ENCODE results near the gene ACAA2.
"Not testable (repeated sequence)": the region's sequence is repeated elsewhere in the genome, so short reads cannot be mapped to it uniquely, and the experiment has no call there.

The ACAA2 gene

GRCh38 chr18:49808553-49809191, 4.7 kb downstream of the ACAA2 start:
- DNase-seq, result not testable (repeated sequence)

GRCh38 chr18:49804096-49804495, 9.2 kb downstream of the ACAA2 start:
- DNase-seq, result no peak

DNA sequence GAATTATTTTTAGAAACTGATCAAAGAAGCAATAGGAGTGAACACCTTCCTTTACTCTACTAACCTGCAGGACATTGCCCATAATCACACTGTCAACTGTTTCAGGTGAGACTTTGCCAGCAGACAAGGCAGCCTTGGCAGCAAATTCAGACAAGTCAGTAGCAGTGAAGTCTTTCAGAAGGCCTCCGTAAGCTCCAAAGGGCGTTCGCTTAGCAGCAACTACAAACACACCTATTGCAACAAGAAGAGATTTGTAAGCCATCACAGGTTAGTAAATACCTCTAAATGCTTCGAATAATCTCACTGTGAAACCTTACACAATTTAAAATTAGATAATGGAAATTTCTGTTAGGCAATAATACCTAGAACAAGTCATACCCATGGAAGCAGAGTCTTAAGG, 10.7 kb downstream of the ACAA2 start:
- DNase-seq, result no peak

GRCh38 chr18:49800491-49800890, 12.8 kb downstream of the ACAA2 start:
- not testable (repeated sequence) for DNase-seq

DNA sequence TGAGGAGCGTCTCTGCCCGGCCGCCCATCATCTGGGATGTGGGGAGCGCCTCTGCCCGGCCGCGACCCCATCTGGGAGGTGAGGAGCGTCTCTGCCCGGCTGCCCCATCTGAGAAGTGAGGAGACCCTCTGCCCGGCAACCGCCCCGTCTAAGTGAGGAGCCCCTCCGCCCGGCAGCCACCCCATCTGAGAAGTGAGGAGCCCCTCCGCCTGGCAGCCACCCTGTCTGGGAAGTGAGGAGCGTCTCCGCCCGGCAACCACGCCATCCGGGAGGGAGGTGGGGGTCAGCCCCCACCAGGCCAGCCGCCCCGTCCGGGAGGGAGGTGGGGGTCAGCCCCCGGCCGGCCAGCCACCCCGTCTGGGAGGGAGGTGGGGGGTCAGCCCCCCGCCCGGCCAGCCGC, 13.5 kb downstream of the ACAA2 start:
- DNase-seq, result not testable (repeated sequence)

GRCh38 chr18:49798001-49798400, 15.3 kb downstream of the ACAA2 start:
- DNase-seq, result no peak

DNA sequence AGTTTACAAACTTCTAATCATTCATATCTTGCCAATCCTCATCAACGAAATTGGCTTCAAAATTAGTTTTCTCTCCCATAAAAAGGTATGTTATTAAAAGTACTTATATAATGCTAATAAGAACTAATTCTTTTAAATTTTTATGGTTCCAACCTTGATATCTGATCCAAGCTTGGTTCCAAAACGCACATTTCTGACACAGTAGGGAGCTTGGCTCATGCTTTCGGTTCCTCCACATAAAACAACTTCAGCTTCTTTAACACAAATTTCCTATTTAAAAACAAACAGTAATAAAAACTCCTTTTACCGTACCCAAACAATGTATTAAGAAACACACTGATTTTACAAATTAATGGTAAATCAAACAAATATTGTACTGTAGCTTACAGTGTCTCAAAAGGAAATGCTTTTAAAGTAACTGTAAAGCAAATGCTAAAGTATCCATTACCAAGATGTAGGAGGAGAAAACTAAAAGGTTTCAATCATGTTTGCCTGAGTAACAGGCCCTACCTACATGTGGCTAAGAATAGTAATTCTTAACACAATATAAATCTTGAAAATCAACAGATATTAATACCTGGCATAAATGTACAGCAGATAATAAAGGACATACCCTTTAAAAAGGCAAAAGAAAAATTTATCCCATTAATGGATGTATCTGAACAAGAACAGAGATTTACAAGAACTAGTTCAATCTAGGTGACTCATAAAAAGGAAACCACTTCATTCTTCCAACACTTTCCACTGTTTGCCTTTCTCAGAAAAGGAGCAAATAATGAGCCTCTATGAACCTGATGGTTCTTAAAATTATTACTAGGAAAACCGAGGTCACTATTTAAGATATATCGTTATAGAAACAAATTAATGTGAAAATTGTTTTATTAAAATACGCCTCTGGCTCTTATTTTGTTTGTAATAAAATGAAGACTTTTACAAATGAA, 17.5 kb downstream of the ACAA2 start:
- DNase-seq, result no peak

DNA sequence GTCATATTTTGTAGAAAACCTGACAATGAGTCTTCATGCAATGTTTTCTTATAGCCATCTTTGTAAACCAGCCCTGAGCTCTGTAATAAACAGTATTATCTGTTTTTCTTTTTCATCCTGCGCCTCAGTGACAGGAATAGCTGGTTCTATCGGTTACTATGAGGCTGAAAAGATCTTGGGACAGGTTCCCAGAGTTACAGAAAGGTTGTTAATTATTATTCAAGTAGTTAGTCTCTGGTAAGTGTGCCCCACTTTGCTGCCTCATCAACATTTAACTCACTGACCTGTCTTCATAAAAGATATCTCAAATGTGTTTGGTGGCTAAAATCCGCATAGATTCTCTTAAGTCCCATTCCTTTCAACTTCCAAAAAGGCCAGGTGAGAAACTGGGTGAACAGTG, 18.6 kb downstream of the ACAA2 start:
- DNase-seq, result no peak

- DNase-seq, result not testable (repeated sequence)
Observed at GRCh38 chr18:49789560-49790134, 23.7 kb downstream of the ACAA2 start.

DNA sequence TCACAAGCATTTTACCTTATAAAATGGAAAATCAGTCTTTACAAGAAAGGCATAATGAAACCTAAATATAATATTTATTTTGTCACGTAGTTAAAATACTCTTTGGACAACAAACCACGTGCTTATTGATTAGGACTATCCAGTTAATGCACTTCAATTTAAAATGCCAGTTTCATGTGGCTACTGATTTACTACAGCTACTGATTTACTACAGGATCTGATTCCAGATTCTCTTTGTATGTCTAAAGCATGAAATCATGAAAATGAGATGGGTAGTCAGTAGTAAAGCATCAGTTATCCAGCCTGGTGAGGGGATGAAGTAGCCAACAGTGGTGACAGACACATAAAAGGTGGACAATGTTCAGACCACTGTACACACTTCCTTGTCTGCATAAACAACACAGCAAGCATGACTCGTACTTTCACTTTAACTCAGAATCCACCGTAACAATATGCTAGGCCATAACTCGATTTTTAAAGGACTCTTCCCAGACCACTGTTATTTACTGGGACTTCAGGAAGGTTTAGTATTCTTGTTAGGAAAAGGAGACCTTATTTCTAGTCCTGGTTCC, 24.9 kb downstream of the ACAA2 start:
- no peak for DNase-seq

GRCh38 chr18:49786019-49786720, 27.2 kb downstream of the ACAA2 start:
- DNase-seq, result no peak

DNA sequence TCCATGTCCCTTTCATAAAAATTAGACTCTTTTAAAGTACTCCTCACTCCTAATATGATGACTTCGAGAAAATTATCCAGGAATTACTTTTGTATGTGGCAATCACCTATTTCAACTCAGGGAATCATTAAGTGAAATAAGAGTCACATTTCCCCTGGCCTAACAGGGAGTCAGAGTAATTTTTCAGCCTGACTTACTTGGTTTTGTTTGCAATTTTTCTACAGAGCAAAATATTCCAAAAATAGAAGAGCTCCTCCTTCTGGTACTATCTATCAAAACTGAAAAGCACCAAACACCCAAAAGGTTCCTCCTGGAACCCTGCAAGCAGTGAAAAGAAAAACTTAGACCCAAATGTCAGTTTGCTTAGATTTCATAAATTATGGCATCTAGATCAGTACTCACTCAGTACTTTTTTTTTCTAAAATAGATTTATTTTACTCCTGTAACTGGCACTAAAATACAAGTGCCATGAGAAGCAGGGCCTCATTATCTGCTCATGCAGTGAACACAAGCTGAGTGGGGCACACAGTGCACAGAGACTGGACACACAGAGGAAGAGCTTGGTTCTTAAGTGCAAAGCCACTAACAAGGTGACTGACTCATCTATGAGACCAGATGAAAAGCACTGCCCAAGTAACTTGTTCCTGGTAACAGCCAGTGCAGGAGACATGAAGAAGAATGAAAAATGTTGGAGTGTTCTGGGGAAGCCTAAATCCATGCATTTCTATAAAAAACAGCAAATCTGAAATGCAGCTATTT, 28.7 kb downstream of the ACAA2 start:
- DNase-seq, result no peak

DNA sequence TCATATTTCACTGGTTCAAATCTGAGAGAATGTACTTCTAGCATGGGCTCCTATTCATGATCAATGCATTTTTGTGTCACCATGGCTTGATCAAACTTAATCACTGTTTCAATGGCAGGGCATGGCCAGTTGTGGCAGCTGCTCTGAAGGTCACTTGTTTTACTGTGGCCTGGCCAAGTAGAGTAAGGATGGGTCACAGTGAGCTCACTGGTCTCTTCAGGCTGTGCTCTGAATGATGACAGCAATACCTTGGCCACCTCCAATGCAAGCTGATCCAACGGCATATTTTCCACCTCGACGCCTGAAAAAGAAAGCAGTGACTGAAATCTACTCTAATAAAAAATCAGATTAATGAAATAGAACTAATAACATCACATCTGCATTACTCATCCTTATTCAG, 29.7 kb downstream of the ACAA2 start:
- not testable (repeated sequence) for DNase-seq

DNA sequence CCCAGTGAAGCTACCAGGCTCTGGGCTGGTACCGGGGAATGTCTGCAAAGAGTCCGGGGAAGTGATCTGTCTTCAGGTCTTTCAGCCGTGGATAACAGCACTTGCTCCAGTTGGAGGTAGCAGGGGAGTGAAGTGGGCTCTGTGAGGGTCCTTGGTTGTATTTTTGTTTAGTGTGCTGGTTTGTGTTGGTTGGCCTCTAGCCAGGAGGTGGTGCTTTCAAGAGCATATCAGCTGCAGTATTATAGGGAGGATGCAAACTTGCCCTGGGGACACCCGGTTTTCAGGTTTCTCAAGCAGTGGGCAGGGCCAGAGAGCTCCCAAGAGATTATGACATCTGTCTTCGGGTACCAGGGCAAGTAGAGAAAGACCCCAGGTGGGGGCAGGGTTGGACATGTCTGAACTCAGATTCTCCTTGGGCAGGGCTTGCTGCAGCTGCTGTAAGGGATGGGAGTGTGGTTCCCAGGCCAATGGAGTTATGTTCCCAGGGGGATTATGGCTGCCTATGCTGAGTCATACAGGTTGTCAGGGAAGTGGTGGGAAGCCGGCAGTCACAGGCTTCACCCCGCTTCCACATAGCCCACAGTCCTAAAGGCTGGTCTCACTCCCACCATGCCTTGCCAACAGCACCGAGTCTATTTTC, 34.4 kb downstream of the ACAA2 start:
- no peak for DNase-seq

DNA sequence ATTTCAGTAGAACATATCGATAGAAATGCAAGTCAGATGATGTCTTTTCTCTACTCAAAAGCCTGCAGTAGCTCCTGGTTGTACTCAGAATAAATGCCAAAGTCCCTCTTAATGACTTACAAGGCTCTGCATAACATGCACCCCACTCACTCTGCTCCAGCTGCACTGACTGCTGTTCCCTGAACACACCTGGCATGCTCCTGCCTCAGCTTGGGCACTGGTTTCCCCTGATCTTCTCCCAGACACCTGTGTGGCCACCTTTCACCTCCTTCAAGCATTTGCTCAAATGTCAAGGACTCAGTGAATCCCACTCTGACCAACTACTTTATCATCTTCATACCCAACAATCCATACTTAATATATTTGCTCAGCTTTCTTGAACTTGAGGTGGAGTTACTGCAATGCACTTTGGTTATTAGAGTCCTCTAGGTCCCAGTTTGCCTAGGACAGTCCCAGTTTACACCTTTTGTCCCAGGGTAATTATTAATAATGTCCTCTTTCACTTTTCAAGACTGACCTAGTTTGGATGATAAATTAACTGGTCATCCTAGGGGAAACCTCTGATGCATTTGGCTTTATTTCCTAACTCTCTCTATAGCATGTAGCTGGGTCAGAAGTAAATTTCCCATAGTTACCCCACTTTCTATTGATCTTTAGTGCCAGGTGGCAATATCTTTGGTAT, 44.1 kb downstream of the ACAA2 start:
- no peak for DNase-seq

DNA sequence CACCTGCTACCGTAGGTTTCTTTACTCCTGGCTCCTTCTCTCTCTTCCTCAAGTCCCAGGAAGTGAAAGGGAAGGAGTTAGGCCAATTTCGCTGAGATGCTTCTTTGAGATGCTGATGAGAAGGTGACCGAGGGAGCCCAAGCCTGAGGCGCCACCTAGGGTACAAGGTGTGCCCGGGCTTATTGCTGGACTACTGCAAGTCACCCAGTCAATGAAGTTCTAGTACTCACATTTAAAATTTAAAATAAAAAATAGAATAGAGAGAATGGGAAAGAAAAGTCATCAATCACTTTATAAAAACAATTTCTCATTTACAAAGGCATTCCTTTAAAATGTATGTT, 45.3 kb downstream of the ACAA2 start:
- DNase-seq, result no peak

GRCh38 chr18:49767111-49768050, 46.0 kb downstream of the ACAA2 start:
- no peak for DNase-seq

- no peak for DNase-seq
Observed at GRCh38 chr18:49766646-49767045, 46.7 kb downstream of the ACAA2 start.

DNA sequence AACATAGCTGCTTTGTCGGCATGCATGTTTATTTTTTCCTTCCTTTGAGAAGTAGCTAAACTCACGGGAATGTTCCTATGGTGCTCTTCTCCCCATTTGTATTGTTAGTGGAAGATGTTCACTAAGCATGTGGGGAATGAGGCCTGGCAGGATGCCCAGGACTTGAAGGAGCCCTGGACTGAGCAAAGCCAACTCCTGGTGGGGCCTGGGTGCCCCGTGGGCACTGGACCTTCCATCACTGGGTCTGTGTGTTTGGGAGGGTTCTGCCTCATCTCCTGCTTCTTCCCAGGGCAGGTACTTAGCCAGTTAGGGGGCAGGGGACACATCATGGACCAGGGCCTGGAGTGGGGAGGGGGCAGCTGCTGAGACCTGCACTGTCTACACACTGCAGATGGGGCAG, 49.3 kb downstream of the ACAA2 start:
- DNase-seq, result no peak

DNA sequence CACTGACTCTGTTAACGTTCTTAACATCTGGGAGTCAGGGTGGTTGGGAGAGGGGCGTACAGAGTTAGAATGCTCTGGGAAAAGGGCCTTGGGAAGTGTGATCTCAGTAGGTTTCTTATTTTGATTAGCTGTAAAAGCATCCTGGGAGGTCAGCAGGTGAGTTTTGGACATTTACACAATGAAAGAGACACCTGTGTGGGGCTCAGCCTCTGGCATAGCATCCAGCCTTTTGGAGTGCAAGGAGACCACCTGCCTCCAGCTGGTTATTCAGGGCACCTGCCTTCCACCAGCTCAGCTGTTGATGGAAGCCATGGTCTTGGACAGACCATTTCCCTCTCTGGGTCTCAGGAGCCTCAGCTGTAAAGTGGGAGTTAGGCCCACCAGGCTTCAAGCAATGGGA, 49.7 kb downstream of the ACAA2 start:
- DNase-seq, result no peak
